CD4-positive, alpha-beta T cell treated with Interleukin-6 at 100 ng/mL for 8 hours (primary cell): ENCODE results near the gene MOB3A.

Experiments
- DNase-seq: peaks from one replicate; pipeline ENCODE4 v3.0.0-alpha.2; 2020; ENCODE audit warnings: mixed read lengths, low spot score

The MOB3A gene

GRCh38 chr19:2081873-2082810, 14.0 kb downstream of the MOB3A start:
- DNase-seq = peak; percentile 54

GRCh38 chr19:2080336-2080988, 15.7 kb downstream of the MOB3A start:
- DNase-seq = no peak

- DNase-seq = no peak
Measured at GRCh38 chr19:2079865-2080301, 16.2 kb downstream of the MOB3A start.

GRCh38 chr19:2079076-2079864, 16.9 kb downstream of the MOB3A start:
- DNase-seq = no peak

GRCh38 chr19:2077833-2078619, 18.1 kb downstream of the MOB3A start:
- no peak for DNase-seq

GRCh38 chr19:2077398-2077797, 18.7 kb downstream of the MOB3A start:
- DNase-seq = no peak

- DNase-seq = no peak
Measured at GRCh38 chr19:2076526-2076944, 19.6 kb downstream of the MOB3A start.

GRCh38 chr19:2072757-2073551, 23.2 kb downstream of the MOB3A start:
- DNase-seq = no peak

- no peak for DNase-seq
Measured at GRCh38 chr19:2070986-2071673, 25.0 kb downstream of the MOB3A start.

GRCh38 chr19:2070436-2070827, 25.7 kb downstream of the MOB3A start:
- no peak for DNase-seq

GRCh38 chr19:2064788-2065524, 31.2 kb downstream of the MOB3A start:
- DNase-seq = no peak

- DNase-seq = no peak
Measured at GRCh38 chr19:2064395-2064787, 31.7 kb downstream of the MOB3A start.

- no peak for DNase-seq
Measured at GRCh38 chr19:2063824-2064223, 32.3 kb downstream of the MOB3A start.

GRCh38 chr19:2062770-2063169, 33.4 kb downstream of the MOB3A start:
- DNase-seq = no peak

GRCh38 chr19:2062389-2062729, 33.8 kb downstream of the MOB3A start:
- DNase-seq = no peak

- peak; percentile 99 for DNase-seq
Measured at GRCh38 chr19:2061495-2062388, 34.4 kb downstream of the MOB3A start.

GRCh38 chr19:2060884-2061494, 35.1 kb downstream of the MOB3A start:
- DNase-seq = no peak
